Type B pancreatic cell (in vitro differentiated cells): ENCODE data around the gene CHRD. TPM values are rescaled to one million over a fixed set of nuclear protein-coding genes. Genes with fewer than 3 reads are reported as not detected.
"Not testable (repeated sequence)": the region's sequence is repeated elsewhere in the genome, so short reads cannot be mapped to it uniquely, and the experiment has no call there.

ENCODE experiments used
- DNase-seq: peaks from one replicate; pipeline ENCODE4 v3.0.0; 2021; ENCODE audit warnings: mixed read lengths; ENCODE audit not compliant: unreplicated experiment; ENCODE audit errors: extremely low spot score
- H3K27ac Mint-ChIP-seq: 2 replicates; pipeline ENCODE4 v1.8.0; 2021; ENCODE audit warnings: mild to moderate bottlenecking, mixed read lengths
- H3K27me3 Mint-ChIP-seq: 2 replicates; pipeline ENCODE4 v1.8.0; 2021; ENCODE audit warnings: mixed read lengths
- H3K36me3 Mint-ChIP-seq: 2 replicates; pipeline ENCODE4 v1.8.0; 2021; ENCODE audit warnings: mixed read lengths
- H3K4me1 Mint-ChIP-seq: one replicate; pipeline ENCODE4 v1.8.0; 2021; ENCODE audit warnings: mixed read lengths; ENCODE audit not compliant: unreplicated experiment
- H3K4me3 Mint-ChIP-seq: 2 replicates; pipeline ENCODE4 v1.8.0; 2021; ENCODE audit warnings: mild to moderate bottlenecking, mixed read lengths
- H3K9me3 Mint-ChIP-seq: 2 replicates; pipeline ENCODE4 v1.8.0; 2021; ENCODE audit warnings: mixed read lengths
- total RNA-seq: library from RNA; stranded (reverse); gene quantifications from 2 replicates; pipeline ENCODE4 v1.2.1, GENCODE V29; 2021; ENCODE audit warnings: low replicate concordance
- TF ChIP-seq, protein P1 (sequence below): fragments of 200-600 bp; sonication (generic); conservative IDR thresholded peaks from 2 replicates; pipeline ENCODE4 v1.5.0; 2021; ENCODE audit warnings: antibody characterized with exemption, mild to moderate bottlenecking

CHRD gene
- total RNA-seq, 1 donor from 2014 or later: 6.4 TPM

DNA sequence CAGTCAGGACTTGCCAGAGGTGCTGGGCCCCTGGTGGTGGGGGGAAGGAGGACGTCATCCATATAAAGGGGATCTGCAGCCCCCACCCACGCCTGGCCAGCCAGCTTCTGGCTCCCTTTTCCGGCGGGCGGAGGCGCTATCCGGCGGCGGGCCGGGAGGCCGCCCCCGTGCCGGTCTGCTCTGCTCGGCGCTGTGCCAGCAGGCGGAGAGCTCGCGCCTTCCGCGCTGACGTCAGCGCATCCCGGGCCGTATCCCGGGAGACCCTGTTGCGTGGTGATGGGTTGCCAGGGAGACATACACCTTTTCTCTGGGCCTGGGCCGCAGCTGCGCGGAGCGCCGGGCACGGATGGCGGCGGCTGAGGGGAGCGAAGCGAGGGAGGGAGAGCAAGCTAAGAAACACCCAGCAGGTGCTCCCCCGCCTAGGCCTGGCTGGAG, 41.3 kb upstream of the CHRD start:
- peak overlapping the region; percentile 91 for H3K4me3 Mint-ChIP-seq
- no peaks in the 10 kb centered on the region for H3K9me3 Mint-ChIP-seq
- H3K4me1 Mint-ChIP-seq: peaks cover 37% of the 10 kb centered on the region
- H3K36me3 Mint-ChIP-seq: peaks cover 18% of the 10 kb centered on the region
- H3K27me3 Mint-ChIP-seq: no peaks in the 10 kb centered on the region
- H3K27ac Mint-ChIP-seq: peak overlapping the region; percentile 98
- TF ChIP-seq, protein P1, sequence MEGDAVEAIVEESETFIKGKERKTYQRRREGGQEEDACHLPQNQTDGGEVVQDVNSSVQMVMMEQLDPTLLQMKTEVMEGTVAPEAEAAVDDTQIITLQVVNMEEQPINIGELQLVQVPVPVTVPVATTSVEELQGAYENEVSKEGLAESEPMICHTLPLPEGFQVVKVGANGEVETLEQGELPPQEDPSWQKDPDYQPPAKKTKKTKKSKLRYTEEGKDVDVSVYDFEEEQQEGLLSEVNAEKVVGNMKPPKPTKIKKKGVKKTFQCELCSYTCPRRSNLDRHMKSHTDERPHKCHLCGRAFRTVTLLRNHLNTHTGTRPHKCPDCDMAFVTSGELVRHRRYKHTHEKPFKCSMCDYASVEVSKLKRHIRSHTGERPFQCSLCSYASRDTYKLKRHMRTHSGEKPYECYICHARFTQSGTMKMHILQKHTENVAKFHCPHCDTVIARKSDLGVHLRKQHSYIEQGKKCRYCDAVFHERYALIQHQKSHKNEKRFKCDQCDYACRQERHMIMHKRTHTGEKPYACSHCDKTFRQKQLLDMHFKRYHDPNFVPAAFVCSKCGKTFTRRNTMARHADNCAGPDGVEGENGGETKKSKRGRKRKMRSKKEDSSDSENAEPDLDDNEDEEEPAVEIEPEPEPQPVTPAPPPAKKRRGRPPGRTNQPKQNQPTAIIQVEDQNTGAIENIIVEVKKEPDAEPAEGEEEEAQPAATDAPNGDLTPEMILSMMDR: peak; percentile 41
- peak; percentile 82 for DNase-seq

DNA sequence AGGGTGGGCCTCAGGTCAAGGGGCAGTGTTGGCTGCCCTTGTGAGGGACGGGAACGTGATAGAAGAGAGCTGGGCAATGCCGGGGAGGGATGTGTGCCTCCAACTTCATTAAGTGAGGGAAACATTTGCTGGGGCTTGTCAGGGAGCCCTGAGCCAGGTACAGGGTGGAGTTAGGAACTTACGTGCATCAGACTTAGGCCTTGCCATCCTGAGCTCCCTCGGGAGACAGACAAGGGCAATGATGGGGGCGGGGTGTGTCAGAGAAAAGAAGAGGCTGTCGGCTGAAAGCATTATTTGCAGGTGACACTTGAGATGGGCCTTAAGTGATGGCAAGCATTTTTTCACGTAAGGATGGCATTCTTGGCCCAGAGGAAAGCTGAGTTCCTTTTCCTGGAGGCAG, 40.9 kb upstream of the CHRD start:
- H3K27ac Mint-ChIP-seq: peak overlapping the region; percentile 88
- TF ChIP-seq, protein P1: no peak
- no peaks in the 10 kb centered on the region for H3K9me3 Mint-ChIP-seq
- H3K36me3 Mint-ChIP-seq: peaks cover 17% of the 10 kb centered on the region
- peak overlapping the region; percentile 79 for H3K4me3 Mint-ChIP-seq
- peaks cover 37% of the 10 kb centered on the region for H3K4me1 Mint-ChIP-seq
- H3K27me3 Mint-ChIP-seq: no peaks in the 10 kb centered on the region
- no peak for DNase-seq

DNA sequence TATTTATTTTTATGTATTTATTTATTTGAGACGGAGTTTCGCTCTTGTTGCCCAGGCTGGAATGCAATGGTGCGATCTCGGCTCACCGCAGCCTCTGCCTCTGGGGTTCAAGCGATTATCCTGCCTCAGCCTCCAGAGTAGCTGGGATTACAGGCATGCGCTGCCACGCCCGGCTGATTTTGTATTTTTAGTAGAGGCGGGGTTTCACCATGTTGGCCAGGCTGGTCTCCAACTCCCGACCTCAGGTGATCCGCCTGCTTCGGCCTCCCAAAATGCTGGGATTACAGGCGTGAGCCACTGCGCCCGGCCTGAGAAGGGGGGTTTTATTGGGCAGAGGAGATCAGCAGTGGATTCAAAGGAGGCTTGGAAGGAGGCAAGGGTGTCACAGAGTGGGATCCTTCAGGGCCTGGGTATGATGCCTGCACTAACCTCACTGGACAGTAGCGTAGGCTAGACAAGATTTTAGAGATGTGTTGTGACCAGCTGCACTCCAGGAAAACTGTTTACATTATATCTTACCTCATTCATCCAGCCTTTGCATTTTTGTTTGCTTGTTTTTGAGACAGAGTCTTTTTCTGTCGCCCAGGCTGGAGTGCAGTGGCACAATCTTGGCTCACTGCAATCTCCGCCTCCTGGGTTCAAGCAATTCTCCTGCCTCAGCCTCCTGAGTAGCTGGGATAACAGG, 40.3 kb upstream of the CHRD start:
- not testable (repeated sequence) for H3K27me3 Mint-ChIP-seq, H3K9me3 Mint-ChIP-seq, H3K4me3 Mint-ChIP-seq, DNase-seq
- peak overlapping the region; percentile 88 for H3K27ac Mint-ChIP-seq
- H3K4me1 Mint-ChIP-seq: peaks cover 37% of the 10 kb centered on the region
- H3K36me3 Mint-ChIP-seq: peaks cover 14% of the 10 kb centered on the region

DNA sequence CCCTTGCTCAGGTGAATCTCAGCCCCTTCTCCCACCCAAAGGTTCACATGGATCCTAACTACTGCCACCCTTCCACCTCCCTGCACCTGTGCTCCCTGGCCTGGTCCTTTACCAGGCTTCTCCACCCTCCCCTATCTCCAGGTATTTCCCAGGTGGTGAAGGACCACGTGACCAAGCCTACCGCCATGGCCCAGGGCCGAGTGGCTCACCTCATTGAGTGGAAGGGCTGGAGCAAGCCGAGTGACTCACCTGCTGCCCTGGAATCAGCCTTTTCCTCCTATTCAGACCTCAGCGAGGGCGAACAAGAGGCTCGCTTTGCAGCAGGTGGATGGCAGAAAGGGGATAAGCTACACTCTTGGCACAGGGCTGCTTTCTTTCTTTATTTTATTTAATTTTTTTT, 37.9 kb upstream of the CHRD start:
- Mint-ChIP-seq H3K36me3 (peaks cover 19% of the 10 kb centered on the region), H3K4me3 (no peak overlapping the region), H3K27ac (no peak overlapping the region), H3K27me3 (no peaks in the 10 kb centered on the region), H3K9me3 (no peaks in the 10 kb centered on the region), H3K4me1 (peaks cover 40% of the 10 kb centered on the region)
- no peak for DNase-seq
- TF ChIP-seq, protein P1: no peak

DNA sequence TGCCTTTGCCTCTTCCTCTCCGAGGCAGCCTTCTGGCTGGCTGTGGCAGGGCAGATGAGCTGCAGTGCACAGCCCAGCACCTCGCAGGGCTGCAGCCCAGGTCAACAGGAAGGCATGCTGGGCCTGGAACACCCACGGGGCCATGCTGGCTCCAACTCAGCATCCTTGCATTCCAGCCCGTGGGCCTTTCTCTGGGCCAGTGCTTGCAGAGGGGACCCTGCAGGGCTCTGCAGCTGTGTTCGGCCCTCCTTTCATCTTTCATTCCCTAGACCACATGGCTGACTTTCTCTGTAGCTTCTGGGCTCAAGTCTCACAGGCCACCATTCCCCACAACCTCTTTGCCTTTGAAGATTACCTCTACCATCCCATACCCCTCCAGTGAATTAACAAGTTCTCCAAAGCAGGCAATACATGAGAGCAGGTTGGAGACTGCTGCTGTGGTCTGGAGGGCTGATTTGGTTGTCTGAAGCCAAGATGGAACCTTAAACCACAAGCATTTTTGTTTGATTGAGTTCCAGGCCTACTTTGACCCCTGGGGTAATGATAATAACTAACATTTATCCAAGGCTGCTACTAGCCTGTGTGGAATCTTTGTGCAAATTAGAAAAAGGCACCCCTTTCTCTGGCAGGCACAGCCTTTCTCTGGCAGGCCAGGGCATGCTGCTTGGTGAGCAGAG, 36.5 kb upstream of the CHRD start:
- Mint-ChIP-seq H3K4me1 (peaks cover 38% of the 10 kb centered on the region), H3K36me3 (peaks cover 15% of the 10 kb centered on the region), H3K27me3 (no peaks in the 10 kb centered on the region), H3K9me3 (no peaks in the 10 kb centered on the region), H3K4me3 (no peak overlapping the region), H3K27ac (no peak overlapping the region)
- TF ChIP-seq, protein P1: no peak
- no peak for DNase-seq

DNA sequence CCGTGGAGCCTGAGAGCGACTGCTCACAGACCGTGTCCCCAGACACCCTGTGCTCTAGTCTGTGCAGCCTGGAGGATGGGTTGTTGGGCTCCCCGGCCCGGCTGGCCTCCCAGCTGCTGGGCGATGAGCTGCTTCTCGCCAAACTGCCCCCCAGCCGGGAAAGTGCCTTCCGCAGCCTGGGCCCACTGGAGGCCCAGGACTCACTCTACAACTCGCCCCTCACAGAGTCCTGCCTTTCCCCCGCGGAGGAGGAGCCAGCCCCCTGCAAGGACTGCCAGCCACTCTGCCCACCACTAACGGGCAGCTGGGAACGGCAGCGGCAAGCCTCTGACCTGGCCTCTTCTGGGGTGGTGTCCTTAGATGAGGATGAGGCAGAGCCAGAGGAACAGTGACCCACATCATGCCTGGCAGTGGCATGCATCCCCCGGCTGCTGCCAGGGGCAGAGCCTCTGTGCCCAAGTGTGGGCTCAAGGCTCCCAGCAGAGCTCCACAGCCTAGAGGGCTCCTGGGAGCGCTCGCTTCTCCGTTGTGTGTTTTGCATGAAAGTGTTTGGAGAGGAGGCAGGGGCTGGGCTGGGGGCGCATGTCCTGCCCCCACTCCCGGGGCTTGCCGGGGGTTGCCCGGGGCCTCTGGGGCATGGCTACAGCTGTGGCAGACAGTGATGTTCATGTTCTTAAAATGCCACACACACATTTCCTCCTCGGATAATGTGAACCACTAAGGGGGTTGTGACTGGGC, 35.1 kb upstream of the CHRD start:
- Mint-ChIP-seq H3K4me1 (peaks cover 39% of the 10 kb centered on the region), H3K36me3 (peaks cover 15% of the 10 kb centered on the region), H3K27me3 (no peaks in the 10 kb centered on the region), H3K4me3 (no peak overlapping the region), H3K9me3 (no peaks in the 10 kb centered on the region), H3K27ac (no peak overlapping the region)
- DNase-seq: no peak
- TF ChIP-seq, protein P1: no peak
